Dermis microvascular lymphatic vessel endothelial cell (primary cell): ENCODE measurements around the gene MOCS1. TPM values are rescaled to one million over a fixed set of nuclear protein-coding genes. Genes with fewer than 3 reads are reported as not detected.

Source experiments
- DNase-seq, 2 donors: peaks; one replicate each; pipeline versions ENCODE4 v3.0.0 to v3.0.0-alpha.2; 2010; ENCODE audit warnings: low read depth in 2 of 2
- total RNA-seq: library from RNA; depleted of rRNA; stranded (reverse); fragments of >200 nt; gene quantifications from 2 replicates; pipeline ENCODE4 v1.2.1, GENCODE V29; 2014

Gene MOCS1
- total RNA-seq, 1 donor from 2014 or later = 8.3 TPM

DNA sequence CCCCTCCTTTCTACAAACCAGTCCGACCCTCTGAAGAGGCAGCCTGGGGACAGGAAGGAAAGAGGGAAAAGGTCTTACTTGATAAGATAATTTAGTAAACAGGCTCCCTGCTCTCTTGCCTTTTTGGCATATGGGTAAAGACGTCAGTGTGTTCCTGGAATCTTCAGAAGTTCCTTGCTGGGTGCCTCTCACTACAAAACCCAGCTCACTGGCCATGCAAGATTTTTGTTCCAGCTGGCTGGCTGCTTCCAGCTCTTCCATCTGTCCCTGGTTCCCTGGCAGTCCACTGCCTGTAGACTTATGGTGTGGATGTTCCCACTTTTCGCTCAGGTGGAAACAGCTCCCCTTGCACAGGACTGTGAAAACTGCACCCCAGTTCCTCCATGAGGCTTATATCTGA is 57.4 kb downstream of the MOCS1 start:
- DNase-seq = no peak

GRCh38 chr6:39876111-39876510 is 58.2 kb downstream of the MOCS1 start:
- DNase-seq = no peak

DNA sequence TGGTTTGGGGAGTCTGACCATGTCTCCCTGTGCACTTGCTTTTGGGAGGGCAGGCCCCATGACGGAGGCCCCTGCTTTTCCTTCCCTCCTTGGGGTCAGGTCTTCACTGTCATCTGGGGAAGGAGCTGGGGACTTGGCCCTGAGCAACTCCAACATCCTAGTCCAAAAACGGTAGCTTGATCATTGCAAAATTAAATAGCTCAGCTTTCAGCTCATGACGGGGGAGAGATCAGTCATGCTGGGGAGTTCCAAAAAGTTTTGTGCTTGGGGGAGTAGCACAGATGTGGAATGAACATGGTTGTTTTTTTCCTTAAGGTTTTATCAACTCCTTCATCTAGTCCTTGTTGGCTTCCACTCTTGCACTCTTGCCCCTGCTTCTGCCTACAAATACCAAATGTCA is 60.8 kb downstream of the MOCS1 start:
- DNase-seq = no peak

DNA sequence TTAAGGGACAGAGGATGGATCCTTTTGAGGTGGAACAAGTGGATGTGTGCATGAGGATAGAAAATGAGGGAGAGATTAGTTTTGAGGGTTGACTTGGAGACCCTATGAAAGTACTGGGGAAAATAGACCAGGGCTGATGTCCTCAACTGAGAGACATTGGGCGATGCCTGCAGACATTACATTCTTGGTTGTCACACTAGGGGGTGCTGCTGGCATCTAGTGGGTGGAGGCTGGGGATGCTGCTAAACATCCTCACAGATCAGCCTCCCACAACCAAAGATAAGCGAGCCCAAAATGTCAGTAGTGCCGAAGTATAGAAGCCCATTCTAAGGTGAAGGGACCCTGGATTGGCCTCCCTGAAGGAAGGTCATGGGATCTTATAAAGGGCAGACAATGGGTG is 63.3 kb downstream of the MOCS1 start:
- no peak for DNase-seq

- no peak for DNase-seq
Measured at GRCh38 chr6:39867592-39867991, 66.7 kb downstream of the MOCS1 start.

- DNase-seq = peak; percentile 40 to 72
Measured at GRCh38 chr6:39865011-39865888, 69.0 kb downstream of the MOCS1 start.

DNA sequence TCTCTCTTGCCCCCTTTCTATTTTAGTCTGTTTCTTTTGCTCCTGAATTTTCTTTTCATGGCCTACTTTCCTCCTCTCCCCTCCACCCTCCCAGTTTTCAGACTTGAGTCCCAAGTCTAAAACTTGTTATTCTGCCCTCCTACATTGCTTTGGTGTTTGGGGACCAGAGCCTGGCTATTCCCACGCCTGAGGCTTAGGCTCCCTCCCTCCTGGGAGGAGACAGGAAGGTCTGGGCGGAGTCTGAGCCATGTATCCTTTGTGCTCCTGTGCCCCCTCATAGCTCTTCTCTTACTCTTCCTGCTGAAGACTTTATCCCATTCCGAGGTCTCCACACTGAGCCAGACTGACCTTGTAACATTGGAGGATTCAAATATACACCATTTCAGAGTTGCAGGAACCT is 72.6 kb downstream of the MOCS1 start:
- DNase-seq = no peak

DNA sequence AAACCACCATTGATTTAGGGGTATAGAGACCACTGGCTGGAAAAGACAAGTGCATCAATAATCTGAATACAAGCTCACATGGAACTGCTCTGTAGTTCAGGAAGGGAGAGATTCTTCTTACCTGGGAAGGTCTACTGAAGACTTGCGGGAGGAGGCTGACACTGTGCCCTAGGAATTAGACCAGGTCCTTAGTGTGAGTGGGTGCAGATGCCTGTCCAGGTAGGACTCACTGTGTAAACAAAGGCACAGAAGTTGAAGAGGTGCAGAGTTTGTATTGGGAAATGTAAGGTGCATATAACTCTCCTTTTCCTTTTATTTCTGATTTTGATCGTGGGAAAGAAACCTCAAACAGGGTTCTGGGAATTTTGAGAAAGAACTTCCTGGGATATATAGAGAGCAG is 75.2 kb downstream of the MOCS1 start:
- DNase-seq = no peak

DNA sequence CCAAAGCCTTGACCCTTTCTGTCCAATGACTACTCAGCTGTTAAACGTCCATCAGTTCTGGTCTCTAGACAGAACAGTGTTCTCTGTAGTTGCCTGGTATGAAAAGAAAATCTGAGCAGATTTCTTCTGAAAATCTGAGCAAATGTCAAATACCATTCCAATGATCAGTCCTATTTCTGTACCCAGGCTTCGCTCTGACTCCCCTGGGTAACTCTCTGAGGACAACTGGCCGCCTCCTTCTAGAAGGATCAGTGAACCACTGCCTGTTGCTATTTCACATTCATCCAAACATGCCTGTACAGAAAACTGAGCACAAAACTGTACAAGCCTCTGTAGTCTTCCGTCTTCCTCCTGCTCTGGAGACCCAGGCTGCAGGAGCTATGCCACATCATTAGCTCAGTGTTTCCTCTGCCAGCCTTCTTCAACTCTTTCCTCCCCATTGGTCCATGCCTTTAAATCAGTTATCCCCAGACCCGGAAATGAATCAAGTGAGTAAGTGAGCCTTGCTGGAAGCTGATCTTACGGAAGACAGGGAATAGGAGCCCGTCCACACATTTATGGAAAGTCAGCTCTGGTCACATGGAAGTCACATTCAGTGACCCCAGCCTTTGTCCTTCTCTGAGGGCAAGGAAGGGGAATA is 78.8 kb downstream of the MOCS1 start:
- DNase-seq = no peak

Other genes starting within 250 kb of the MOCS1 start
- gene KIF6, start 209.1 kb downstream of the MOCS1 start, total RNA-seq = 0.13 and 0.38 TPM in 2 replicates
- 0.13 and 0.25 TPM in 2 replicates for gene DAAM2, start 142.1 kb downstream of the MOCS1 start, total RNA-seq